Measurements from ENCODE around the gene FAM13A. TPM values are rescaled to one million over a fixed set of nuclear protein-coding genes. Genes with fewer than 3 reads are reported as not detected.

FAM13A gene
- total and polyA plus RNA-seq, 2 of the 13 experiments (the other 11 are each of a cell fraction or from before 2014, with no cell fraction given), result 1.2 to 36.2 TPM

- Histone ChIP-seq H3K4me2 (ENCODE audit: low read depth, low read length) (peak overlapping the region; percentile 29), H3K9ac (ENCODE audit: insufficient read depth, low read depth, low read length) (no peak overlapping the region), H3K4me3 (replicated peaks in 1 of 3; ENCODE audit: insufficient read depth in 1 of 3, low read depth in 2 of 3, low read length in 3 of 3) (no peak overlapping the region), H3K27ac (ENCODE audit: extremely low read length, insufficient read depth, low read length) (no peak overlapping the region), H3K4me1 (ENCODE audit: insufficient read depth, low read length) (peaks cover 79% of the 10 kb centered on the region), H3K9me3 (ENCODE audit: low read length) (no peaks in the 10 kb centered on the region), H3K27me3 (ENCODE audit: control insufficient read depth in 1 of 2, insufficient read depth in 2 of 2, low read length in 2 of 2) (no peaks in the 10 kb centered on the region; a peak in 1 of 5 replicates), H3K36me3 (replicated peaks in 1 of 2; ENCODE audit: control insufficient read depth in 1 of 2, insufficient read depth in 2 of 2, low read length in 2 of 2) (no peaks in the 10 kb centered on the region), H2AFZ (ENCODE audit: low read length) (no peak overlapping the region), H4K20me1 (ENCODE audit: insufficient read depth, low read length) (peaks cover 60% of the 10 kb centered on the region), H3K79me2 (ENCODE audit: insufficient read depth, low read length) (peaks cover 94% of the 10 kb centered on the region)
- no TSS peak for BruUV-seq (replicated peaks)
- WGBS (ENCODE audit: low lambda C conversion rate), result 87% methylated on average over 2 of the region's 2 CpGs
- intact Hi-C loops (cut with micrococcal nuclease; ENCODE audit: unreplicated experiment), result loop anchor here (1.0 to 5.0 kb wide), 4 partner anchors 69 to 295 kb away; partner anchors contain the start of gene TIGD2
- ChIA-PET POLR2A (no interaction called here), CTCF (ENCODE audit: low intra/inter-chr PET ratio, low total read pairs) (interaction anchor here (5.5 kb wide), 1 partner anchor 206 kb away, joined by 78 read pairs; no protein-coding TSS in a partner anchor)
- TF ChIP-seq ZSCAN30 (CRISPR knock-in tag; IDR thresholded peaks at IDR 0.05), result no peak
- TF ChIP-seq, protein P1, sequence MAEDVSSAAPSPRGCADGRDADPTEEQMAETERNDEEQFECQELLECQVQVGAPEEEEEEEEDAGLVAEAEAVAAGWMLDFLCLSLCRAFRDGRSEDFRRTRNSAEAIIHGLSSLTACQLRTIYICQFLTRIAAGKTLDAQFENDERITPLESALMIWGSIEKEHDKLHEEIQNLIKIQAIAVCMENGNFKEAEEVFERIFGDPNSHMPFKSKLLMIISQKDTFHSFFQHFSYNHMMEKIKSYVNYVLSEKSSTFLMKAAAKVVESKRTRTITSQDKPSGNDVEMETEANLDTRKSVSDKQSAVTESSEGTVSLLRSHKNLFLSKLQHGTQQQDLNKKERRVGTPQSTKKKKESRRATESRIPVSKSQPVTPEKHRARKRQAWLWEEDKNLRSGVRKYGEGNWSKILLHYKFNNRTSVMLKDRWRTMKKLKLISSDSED (CRISPR knock-in tag; IDR thresholded peaks at IDR 0.05), result no peak
- no peak for TF ChIP-seq NCOA2 (CRISPR knock-in tag; IDR thresholded peaks at IDR 0.05)
- TF ChIP-seq STAG1 (CRISPR knock-in tag; IDR thresholded peaks at IDR 0.05), result no peak
- TF ChIP-seq GATAD1 (CRISPR knock-in tag; IDR thresholded peaks at IDR 0.05), result no peak
- no peak for TF ChIP-seq ZNF510 (CRISPR knock-in tag; IDR thresholded peaks at IDR 0.05; ENCODE audit: low read depth)
- TF ChIP-seq ZNF781 (CRISPR knock-in tag; IDR thresholded peaks at IDR 0.05; ENCODE audit: borderline replicate concordance, not compliant biosample characterization), result no peak
- ATAC-seq, result no peak
- in situ Hi-C loops (cut with HindIII; ENCODE audit: extremely low pct_ligation_motif_present, low pct_unique_long_range_greater_than_20kb), result loop anchor here (5.0 to 25.0 kb wide), 2 partner anchors 205 to 280 kb away; no protein-coding TSS in a partner anchor
- no peak for FAIRE-seq
- no peak for DNase-seq (ENCODE audit: low spot score)
Measured at GRCh38 chr4:88817740-88818139, 239.2 kb downstream of the FAM13A start.

DNA sequence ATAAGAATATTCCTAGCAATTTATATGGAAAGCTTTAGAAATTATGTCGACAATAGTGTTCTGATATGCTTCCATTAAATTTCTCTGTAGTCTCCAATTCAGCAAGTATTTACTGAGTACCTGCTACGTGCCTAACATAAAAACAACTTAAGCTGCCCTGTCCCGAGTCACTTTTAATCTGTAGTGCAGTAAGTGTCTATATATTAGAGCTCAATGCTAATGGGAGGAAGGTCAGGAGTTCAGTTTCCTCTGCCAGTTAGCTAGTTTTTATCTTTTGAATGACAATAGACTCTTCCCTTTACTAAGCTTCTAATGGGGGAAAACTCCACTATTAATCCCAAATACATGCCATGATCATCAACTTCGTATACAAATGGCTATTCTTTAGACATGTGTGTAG, 240.6 kb downstream of the FAM13A start:
- Histone ChIP-seq H3K79me2 (ENCODE audit: insufficient read depth, low read length) (peaks cover 94% of the 10 kb centered on the region), H3K9me3 (ENCODE audit: low read length) (no peaks in the 10 kb centered on the region), H3K4me1 (ENCODE audit: insufficient read depth, low read length) (peaks cover 93% of the 10 kb centered on the region), H2AFZ (ENCODE audit: low read length) (no peak overlapping the region), H3K27ac (ENCODE audit: extremely low read length, insufficient read depth, low read length) (no peak overlapping the region), H3K36me3 (replicated peaks in 1 of 2; ENCODE audit: control insufficient read depth in 1 of 2, insufficient read depth in 2 of 2, low read length in 2 of 2) (no peaks in the 10 kb centered on the region), H3K27me3 (ENCODE audit: control insufficient read depth in 1 of 2, insufficient read depth in 2 of 2, low read length in 2 of 2) (no peaks in the 10 kb centered on the region; a peak in 1 of 5 replicates), H3K4me3 (replicated peaks in 1 of 3; ENCODE audit: insufficient read depth in 1 of 3, low read depth in 2 of 3, low read length in 3 of 3) (no peak overlapping the region), H4K20me1 (ENCODE audit: insufficient read depth, low read length) (peaks cover 60% of the 10 kb centered on the region), H3K9ac (ENCODE audit: insufficient read depth, low read depth, low read length) (no peak overlapping the region), H3K4me2 (ENCODE audit: low read depth, low read length) (peak overlapping the region; percentile 48; the same call in 1 of the 2 replicates)
- ATAC-seq, result no peak
- no peak for FAIRE-seq
- DNase-seq (ENCODE audit: low spot score), result no peak
- 44% methylated on average over 4 of the region's 4 CpGs for WGBS (ENCODE audit: low lambda C conversion rate)
- in situ Hi-C loops (cut with HindIII; ENCODE audit: extremely low pct_ligation_motif_present, low pct_unique_long_range_greater_than_20kb) (loop anchor here (5.0 to 25.0 kb wide), 2 partner anchors 206 to 279 kb away; no protein-coding TSS in a partner anchor), intact Hi-C loops (cut with micrococcal nuclease; ENCODE audit: unreplicated experiment) (loop anchor here (5.0 kb wide), 1 partner anchor 296 kb away; the partner anchor contains the start of gene TIGD2)
- no TSS peak for BruUV-seq (replicated peaks)
- ChIA-PET CTCF (ENCODE audit: low intra/inter-chr PET ratio, low total read pairs) (interaction anchor here (5.5 kb wide), 1 partner anchor 207 kb away, joined by 78 read pairs; no protein-coding TSS in a partner anchor), POLR2A (no interaction called here)
- no peak for TF ChIP-seq HMGXB4 (CRISPR knock-in tag; IDR thresholded peaks at IDR 0.05; ENCODE audit: borderline replicate concordance in 1 of 2, low read depth in 1 of 2)
- no peak for TF ChIP-seq NFKBIZ (CRISPR knock-in tag; IDR thresholded peaks at IDR 0.05)
- no peak for TF ChIP-seq ZNF138 (CRISPR knock-in tag; IDR thresholded peaks at IDR 0.05; ENCODE audit: low read depth)
- no peak for TF ChIP-seq MED1 (CRISPR knock-in tag; IDR thresholded peaks at IDR 0.05)
- TF ChIP-seq ZNF546 (CRISPR knock-in tag; conservative IDR thresholded peaks at IDR 0.05), result no peak
- TF ChIP-seq, protein P2, sequence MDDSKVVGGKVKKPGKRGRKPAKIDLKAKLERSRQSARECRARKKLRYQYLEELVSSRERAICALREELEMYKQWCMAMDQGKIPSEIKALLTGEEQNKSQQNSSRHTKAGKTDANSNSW (CRISPR knock-in tag; IDR thresholded peaks at IDR 0.05; ENCODE audit: borderline replicate concordance), result no peak
